H1 (cell line): ENCODE data around the gene ALOX15B. TPM values are rescaled to one million over a fixed set of nuclear protein-coding genes. Genes with fewer than 3 reads are reported as not detected.

ENCODE experiments used
- CTCF ChIA-PET: fragments of 300-600 bp; sonication (Branson Sonifier 250); formaldehyde crosslinking; loops from one replicate; lab custom pipeline; 2021; ENCODE audit not compliant: partially characterized antibody; lab: Charles Lee
- POLR2A ChIA-PET: fragments of 300-600 bp; sonication (Branson Sonifier 250); formaldehyde crosslinking; loops from one replicate; lab custom pipeline; 2021; ENCODE audit warnings: inconsistent platforms; ENCODE audit not compliant: partially characterized antibody; lab: Charles Lee
- DNase-seq, 2 experiments: peaks; one replicate each; pipeline versions ENCODE4 v3.0.0 to v3.0.0-alpha.2; 2010 to 2022; ENCODE audit warnings: low spot score in 2 of 2, low read depth in 1 of 2, mixed read lengths in 1 of 2
- FAIRE-seq: peaks from 2 replicates; lab custom pipeline; 2011; peaks lifted over from hg19 to GRCh38; lab: Jason Lieb, UNC
- H2AFZ ChIP-seq: 2 replicates; pipeline ENCODE4 v1.8.1; 2012; ENCODE audit warnings: low read length, inconsistent platforms
- H2AK5ac ChIP-seq: 2 replicates; pipeline ENCODE4 v1.6.1; 2013; ENCODE audit warnings: low read depth, low read length
- H2BK120ac ChIP-seq: replicated peaks from 2 replicates; pipeline ENCODE3; 2013; ENCODE audit warnings: low read depth, low read length, inconsistent platforms
- H2BK12ac ChIP-seq: 2 replicates; pipeline ENCODE4 v1.6.1; 2013; ENCODE audit warnings: low read depth, low read length
- H2BK15ac ChIP-seq: 2 replicates; pipeline ENCODE4 v1.6.1; 2013; ENCODE audit warnings: low read length
- H2BK20ac ChIP-seq: 2 replicates; pipeline ENCODE4 v1.6.1; 2013; ENCODE audit warnings: low read length
- H2BK5ac ChIP-seq: 2 replicates; pipeline ENCODE4 v1.6.1; 2013; ENCODE audit warnings: low read depth, low read length
- H3K14ac ChIP-seq: 2 replicates; pipeline ENCODE4 v1.6.1; 2013; ENCODE audit warnings: inconsistent platforms; ENCODE audit not compliant: insufficient read length
- H3K18ac ChIP-seq: 2 replicates; pipeline ENCODE4 v1.6.1; 2013; ENCODE audit warnings: low read length; ENCODE audit errors: extremely low read depth
- H3K23ac ChIP-seq: 2 replicates; pipeline ENCODE4 v1.6.1; 2013; ENCODE audit warnings: inconsistent platforms; ENCODE audit not compliant: insufficient read length
- H3K23me2 ChIP-seq: 2 replicates; pipeline ENCODE4 v1.6.1; 2013; ENCODE audit warnings: low read depth, low read length
- H3K27ac ChIP-seq: 2 replicates; pipeline ENCODE4 v1.6.1; 2011; ENCODE audit warnings: low read depth, low read length, inconsistent platforms
- H3K27me3 ChIP-seq, 4 experiments: replicated peaks in 1 of 4; 1 replicate in 1 of 4; 2 replicates in 3 of 4; pipeline versions ENCODE4 v1.6.1 to v1.8.1; 2011 to 2013; ENCODE audit warnings: low read length in 3 of 4, mild to moderate bottlenecking in 3 of 4, inconsistent platforms in 2 of 4, mixed read lengths in 2 of 4, moderate library complexity in 1 of 4; ENCODE audit not compliant: control insufficient read depth in 3 of 4, insufficient read depth in 3 of 4; ENCODE audit errors: extremely low read depth in 1 of 4
- H3K36me3 ChIP-seq, 4 experiments: 2 replicates each; pipeline versions ENCODE4 v1.6.1 to v1.8.1; 2011 to 2013; ENCODE audit warnings: mild to moderate bottlenecking in 4 of 4, low read length in 3 of 4, moderate library complexity in 2 of 4, control low read depth in 1 of 4, inconsistent platforms in 1 of 4; ENCODE audit not compliant: insufficient read depth in 4 of 4, control insufficient read depth in 2 of 4
- H3K4ac ChIP-seq: replicated peaks from 2 replicates; pipeline ENCODE3; 2013; ENCODE audit warnings: low read length, low read depth, mixed read lengths, inconsistent platforms; ENCODE audit not compliant: insufficient read length
- H3K4me1 ChIP-seq, 4 experiments: replicated peaks in 1 of 4; 1 replicate in 1 of 4; 2 replicates in 3 of 4; pipeline versions ENCODE4 v1.6.1 to v1.8.1; 2011 to 2013; ENCODE audit warnings: low read length in 3 of 4, inconsistent platforms in 2 of 4, mixed read lengths in 1 of 4; ENCODE audit not compliant: insufficient read depth in 4 of 4, control insufficient read depth in 3 of 4
- H3K4me2 ChIP-seq, 2 experiments: 2 replicates each; pipeline versions ENCODE4 v1.6.1 to v1.8.1; 2011 to 2013; ENCODE audit warnings: low read depth in 2 of 2, low read length in 2 of 2, control low read depth in 1 of 2, inconsistent platforms in 1 of 2, mild to moderate bottlenecking in 1 of 2; ENCODE audit not compliant: insufficient read depth in 1 of 2
- H3K4me3 ChIP-seq, 4 experiments: fragments of 200-600, 300-600 bp in 1 of 4; sonication (generic), shearing (Covaris generic), sonication (Bioruptor Twin) in 1 of 4; 2 replicates each; pipeline versions ENCODE4 v1.5.1 to v1.8.1; 2011 to 2016; ENCODE audit warnings: low read length in 4 of 4, low read depth in 3 of 4, control low read depth in 2 of 4, inconsistent platforms in 2 of 4, mild to moderate bottlenecking in 2 of 4, mixed read lengths in 1 of 4, moderate library complexity in 1 of 4; ENCODE audit not compliant: insufficient read depth in 2 of 4; ENCODE audit errors: extremely low read depth in 1 of 4
- H3K56ac ChIP-seq: replicated peaks from 2 replicates; pipeline ENCODE3; 2013; ENCODE audit warnings: low read depth, mild to moderate bottlenecking, mixed read lengths, low read length, inconsistent platforms; ENCODE audit not compliant: insufficient read length
- H3K79me1 ChIP-seq: 2 replicates; pipeline ENCODE4 v1.6.1; 2013; ENCODE audit warnings: low read depth, low read length, control low read depth
- H3K79me2 ChIP-seq, 2 experiments: 2 replicates each; pipeline versions ENCODE4 v1.6.1 to v1.8.1; 2012 to 2013; ENCODE audit warnings: low read length in 2 of 2, mild to moderate bottlenecking in 2 of 2, inconsistent platforms in 1 of 2; ENCODE audit not compliant: insufficient read depth in 2 of 2, control insufficient read depth in 1 of 2
- H3K9ac ChIP-seq, 4 experiments: replicated peaks in 1 of 4; 1 replicate in 1 of 4; 2 replicates in 3 of 4; pipeline versions ENCODE4 v1.6.1 to v1.8.1; 2011 to 2013; ENCODE audit warnings: low read depth in 3 of 4, low read length in 3 of 4, control low read depth in 2 of 4, mild to moderate bottlenecking in 2 of 4, moderate library complexity in 2 of 4, inconsistent platforms in 1 of 4; ENCODE audit errors: extremely low read depth in 1 of 4
- H3K9me3 ChIP-seq, 2 experiments: 2 replicates each; pipeline versions ENCODE4 v1.6.1 to v1.8.1; 2012 to 2013; ENCODE audit warnings: mild to moderate bottlenecking in 2 of 2, moderate library complexity in 2 of 2, control low read depth in 1 of 2, inconsistent platforms in 1 of 2, low read depth in 1 of 2, low read length in 1 of 2, mixed read lengths in 1 of 2; ENCODE audit not compliant: insufficient read depth in 2 of 2
- H4K20me1 ChIP-seq, 2 experiments: replicated peaks in 1 of 2; 2 replicates each; pipeline versions ENCODE3 to v1.8.1; 2011 to 2013; ENCODE audit warnings: inconsistent platforms in 2 of 2, low read length in 2 of 2, mild to moderate bottlenecking in 1 of 2; ENCODE audit not compliant: insufficient read depth in 2 of 2, control insufficient read depth in 1 of 2
- H4K5ac ChIP-seq: 2 replicates; pipeline ENCODE4 v1.6.1; 2013; ENCODE audit warnings: low read length, low read depth, mixed read lengths, inconsistent platforms; ENCODE audit not compliant: insufficient read length
- H4K8ac ChIP-seq: 2 replicates; pipeline ENCODE4 v1.8.0; 2013; ENCODE audit warnings: mild to moderate bottlenecking, moderate library complexity, low read length, inconsistent platforms; ENCODE audit not compliant: insufficient read depth; ENCODE audit errors: extremely low read depth
- H4K91ac ChIP-seq: replicated peaks from 2 replicates; pipeline ENCODE3; 2013; ENCODE audit warnings: low read length, mixed read lengths, inconsistent platforms; ENCODE audit not compliant: insufficient read length
- ATF2 ChIP-seq: IDR thresholded peaks from 2 replicates; pipeline ENCODE4 v1.6.1; 2012; ENCODE audit warnings: low read length, inconsistent platforms
- MAX ChIP-seq: IDR thresholded peaks from 2 replicates; pipeline ENCODE4 v1.6.1; 2012; ENCODE audit warnings: inconsistent platforms
- WGBS, 2 experiments: shearing (Covaris generic) in 1 of 2; methylation state at CpG; one replicate each; pipeline versions ENCODE4 v1.1.6 to v1.1.7; 2013 to 2015; ENCODE audit warnings: low lambda C conversion rate in 2 of 2, mixed read lengths in 2 of 2, inconsistent platforms in 1 of 2, low coverage in 1 of 2, missing lambda C conversion rate in 1 of 2; ENCODE audit not compliant: insufficient replicate concordance in 2 of 2, insufficient coverage in 1 of 2, insufficient read length in 1 of 2; ENCODE audit errors: extremely low coverage in 1 of 2, missing lambda C conversion rate in 1 of 2; 5-methylcytosine and 5-hydroxymethylcytosine counted together
- polyA plus RNA-seq, 7 experiments: library from polyadenylated mRNA; depleted of rRNA in 3 of 7; stranded (reverse) in 5 of 7; unstranded in 2 of 7; fragments of >200 nt in 5 of 7; fragments of 200-250 nt in 2 of 7; gene quantifications; 1 replicate in 5 of 7; 2 replicates in 1 of 7; 4 replicates in 1 of 7; pipeline versions ENCODE4 v1.2.1 to v1.2.3, GENCODE V29; 2011 to 2013; ENCODE audit warnings: missing spikeins in 2 of 7, mixed read lengths in 2 of 7
- total RNA-seq: library from RNA; stranded (reverse); fragmentation: NEBNext Ultra II Directional; extraction: Animal tissue kit (Norgen Biotek cat#: 25700); gene quantifications from 2 replicates; pipeline ENCODE4 v1.2.1, GENCODE V29; 2021

The ALOX15B gene
- total and polyA plus RNA-seq, 2 of the 8 experiments (the other 6 are each of a cell fraction or from before 2014, with no cell fraction given) = 0.63 to 0.91 TPM

GRCh38 chr17:8015236-8015956 is 23.5 kb upstream of the ALOX15B start:
- no peak overlapping the region for H4K91ac ChIP-seq
- no peak for DNase-seq
- ChIA-PET CTCF (interaction anchor here (0.6 to 12.8 kb wide), 20 partner anchors 12 to 182 kb away, joined by 3 to 141 read pairs (median 5); partner anchors contain the start of genes ALOX15B, CNTROB, GUCY2D and HES7), POLR2A (interaction anchor here (1.1 to 3.0 kb wide), 4 partner anchors 9 to 13 kb away, joined by 3 to 12 read pairs (median 3); partner anchors contain the start of gene GUCY2D)
- no peak for FAIRE-seq
- H2BK120ac ChIP-seq = no peak overlapping the region
- H3K4me2 ChIP-seq = peak overlapping the region; percentile 80 to 100
- H3K23me2 ChIP-seq = peaks cover 8% of the 10 kb centered on the region; the same call in 1 of the 2 replicates
- no peaks in the 10 kb centered on the region for H3K9me3 ChIP-seq
- no peak overlapping the region for H4K5ac ChIP-seq
- no peak overlapping the region for H2BK15ac ChIP-seq
- no peaks in the 10 kb centered on the region for H3K36me3 ChIP-seq
- peak overlapping the region; percentile 53 to 80 (median 66) for H3K4me3 ChIP-seq
- H3K14ac ChIP-seq = no peak overlapping the region
- H3K56ac ChIP-seq = no peak overlapping the region
- H3K27me3 ChIP-seq = peaks cover 5 to 35% (median 21%) of the 10 kb centered on the region in 4 experiments
- WGBS, 2 experiments = 76% methylated on average over 35 of the region's 44 CpGs; no CpG with 5 or more reads in 1 of the 2 experiments
- H3K18ac ChIP-seq = no peak overlapping the region
- H3K23ac ChIP-seq = no peak overlapping the region
- no peak overlapping the region for H3K27ac ChIP-seq
- H3K4ac ChIP-seq = peak overlapping the region; percentile 72
- no peak overlapping the region for H2AK5ac ChIP-seq
- no peak for TF ChIP-seq ATF2
- peak; percentile 8; the same call in 1 of the 2 replicates for TF ChIP-seq MAX
- peak overlapping the region; percentile 66; the same call in 1 of the 2 replicates for H2BK5ac ChIP-seq
- 0 out of 2 replicates have a peak overlapping the region, but pooled peaks have one; percentile 23 for H2BK12ac ChIP-seq
- no peaks in the 10 kb centered on the region for H3K79me2 ChIP-seq
- no peak overlapping the region for H3K9ac ChIP-seq
- H2BK20ac ChIP-seq = no peak overlapping the region
- peak overlapping the region; percentile 45 for H4K8ac ChIP-seq
- H2AFZ ChIP-seq = peak overlapping the region; percentile 94; the same call in 1 of the 2 replicates
- H4K20me1 ChIP-seq = no peaks in the 10 kb centered on the region
- H3K4me1 ChIP-seq = peaks cover 0 to 5% (median 0%) of the 10 kb centered on the region in 4 experiments; a peak in 2 of 7 replicates
- H3K79me1 ChIP-seq = no peaks in the 10 kb centered on the region
